Activated CD4-positive, alpha-beta T cell treated with anti-CD3 and anti-CD28 coated beads, Interleukin-2, amount 50 U/mL, for 16 hours (primary cell): ENCODE results near the gene TNXB.

Experiments used
- DNase-seq: peaks from one replicate; pipeline ENCODE4 v3.0.0-alpha.2; 2020

The TNXB gene

GRCh38 chr6:32137454-32137853 lies 28.3 kb upstream of the TNXB start:
- no peak for DNase-seq

GRCh38 chr6:32133786-32134185 lies 24.6 kb upstream of the TNXB start:
- no peak for DNase-seq

- no peak for DNase-seq
Observed at GRCh38 chr6:32132110-32132509, 23.0 kb upstream of the TNXB start.

- DNase-seq = no peak
Observed at GRCh38 chr6:32131439-32131948, 22.4 kb upstream of the TNXB start.

- DNase-seq = no peak
Observed at GRCh38 chr6:32129297-32130088, 20.4 kb upstream of the TNXB start.

GRCh38 chr6:32128751-32129296 lies 19.7 kb upstream of the TNXB start:
- no peak for DNase-seq

GRCh38 chr6:32127717-32128592 lies 18.8 kb upstream of the TNXB start, which contains the start of gene ATF6B:
ATF6B (minus strand) TSS chr6:32128246; CDS start chr6:32128207, 39 bp downstream.
- peak; percentile 99 for DNase-seq

- no peak for DNase-seq
Observed at GRCh38 chr6:32127409-32127716, 18.2 kb upstream of the TNXB start.

GRCh38 chr6:32126880-32127279 lies 17.7 kb upstream of the TNXB start:
- DNase-seq = no peak

GRCh38 chr6:32123681-32124080 lies 14.5 kb upstream of the TNXB start:
- no peak for DNase-seq

- DNase-seq = no peak
Observed at GRCh38 chr6:32120573-32121059, 11.5 kb upstream of the TNXB start.

GRCh38 chr6:32118782-32119628 lies 9.9 kb upstream of the TNXB start:
- peak; percentile 72 for DNase-seq

- DNase-seq = no peak
Observed at GRCh38 chr6:32117461-32117860, 8.3 kb upstream of the TNXB start.

GRCh38 chr6:32116674-32117073 lies 7.5 kb upstream of the TNXB start:
- DNase-seq = no peak

- no peak for DNase-seq
Observed at GRCh38 chr6:32115623-32116022, 6.5 kb upstream of the TNXB start.

- DNase-seq = no peak
Observed at GRCh38 chr6:32114796-32115195, 5.7 kb upstream of the TNXB start.

- no peak for DNase-seq
Observed at GRCh38 chr6:32113386-32114352, 4.5 kb upstream of the TNXB start.

- DNase-seq = no peak
Observed at GRCh38 chr6:32112431-32112980, 3.4 kb upstream of the TNXB start.

GRCh38 chr6:32111424-32112066 lies 2.4 kb upstream of the TNXB start:
- no peak for DNase-seq

GRCh38 chr6:32110632-32111031 lies 1.5 kb upstream of the TNXB start:
- DNase-seq = no peak
